ENCODE data around the gene SULT2B1.

The SULT2B1 gene

GRCh38 chr19:48600679-48601417 is 48.9 kb downstream of the SULT2B1 start:
- no peak for DNase-seq (ENCODE audit: low read depth in 2 of 2)

GRCh38 chr19:48603001-48603400 is 51.0 kb downstream of the SULT2B1 start:
- no peak for DNase-seq (ENCODE audit: low read depth in 2 of 2)

- no peak for DNase-seq (ENCODE audit: low read depth in 2 of 2)
Observed at GRCh38 chr19:48603449-48603848, 51.5 kb downstream of the SULT2B1 start.

- DNase-seq (ENCODE audit: low read depth in 2 of 2): no peak
Observed at GRCh38 chr19:48603850-48604249, 51.9 kb downstream of the SULT2B1 start.

- no peak for DNase-seq (ENCODE audit: low read depth in 2 of 2)
Observed at GRCh38 chr19:48606463-48607358, 54.7 kb downstream of the SULT2B1 start, which contains the start of gene SPACA4. Gene SPACA4, plus strand, starts transcription at chr19:48606742. Its CDS starts 237 bp downstream, at chr19:48606979.

DNA sequence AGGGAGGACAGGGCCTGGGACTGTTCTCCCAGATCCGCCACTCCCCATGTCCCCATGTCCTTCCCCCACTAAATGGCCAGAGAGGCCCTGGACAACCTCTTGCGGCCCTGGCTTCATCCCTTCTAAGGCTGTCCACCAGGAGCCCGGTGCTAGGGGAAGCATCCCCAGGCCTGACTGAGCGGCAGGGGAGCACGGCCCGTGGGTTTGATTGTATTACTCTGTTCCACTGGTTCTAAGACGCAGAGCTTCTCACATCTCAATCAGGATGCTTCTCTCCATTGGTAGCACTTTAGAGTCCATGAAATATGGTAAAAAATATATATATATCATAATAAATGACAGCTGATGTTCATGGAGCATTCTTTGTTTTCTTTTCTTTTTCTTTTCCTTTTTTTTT is 55.4 kb downstream of the SULT2B1 start:
- no peak for DNase-seq (ENCODE audit: low read depth in 2 of 2)

- DNase-seq (ENCODE audit: low read depth in 2 of 2): no peak
Observed at GRCh38 chr19:48608798-48609263, 56.9 kb downstream of the SULT2B1 start.

GRCh38 chr19:48609571-48610108 is 57.7 kb downstream of the SULT2B1 start:
- DNase-seq (ENCODE audit: low read depth in 2 of 2): no peak

GRCh38 chr19:48611872-48612271 is 59.9 kb downstream of the SULT2B1 start:
- no peak for DNase-seq (ENCODE audit: low read depth in 2 of 2)

GRCh38 chr19:48613024-48613851 is 61.3 kb downstream of the SULT2B1 start:
- DNase-seq (ENCODE audit: low read depth in 2 of 2): no peak

DNA sequence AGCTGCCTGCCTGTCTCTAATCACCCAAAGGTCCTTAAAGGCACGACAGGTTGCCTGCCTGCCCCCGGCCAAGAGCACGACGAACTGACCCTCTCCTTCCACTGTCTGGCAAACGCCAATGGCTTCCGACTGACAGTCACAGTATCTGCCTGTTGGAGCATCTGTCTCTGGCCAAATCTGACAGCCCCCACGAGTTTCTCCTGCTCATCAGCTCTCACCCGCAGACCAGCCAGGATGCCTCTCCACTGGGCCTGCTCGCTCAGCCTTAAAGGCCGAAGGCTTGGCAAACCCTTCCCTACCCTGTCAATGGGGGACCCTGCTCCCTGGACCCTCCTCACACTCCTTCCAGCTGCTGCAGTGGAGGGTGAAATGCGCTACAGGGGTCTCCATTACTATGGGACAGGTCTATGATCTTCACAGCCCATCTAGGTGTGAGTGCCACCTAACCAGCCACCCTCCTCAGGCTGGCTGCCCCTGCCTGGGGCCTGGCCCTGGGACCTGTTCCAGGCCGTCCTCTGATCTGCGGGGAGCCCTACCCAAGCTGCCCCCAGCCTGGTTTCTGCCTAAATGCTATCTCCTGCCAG is 62.0 kb downstream of the SULT2B1 start:
- no peak for DNase-seq (ENCODE audit: low read depth in 2 of 2)

DNA sequence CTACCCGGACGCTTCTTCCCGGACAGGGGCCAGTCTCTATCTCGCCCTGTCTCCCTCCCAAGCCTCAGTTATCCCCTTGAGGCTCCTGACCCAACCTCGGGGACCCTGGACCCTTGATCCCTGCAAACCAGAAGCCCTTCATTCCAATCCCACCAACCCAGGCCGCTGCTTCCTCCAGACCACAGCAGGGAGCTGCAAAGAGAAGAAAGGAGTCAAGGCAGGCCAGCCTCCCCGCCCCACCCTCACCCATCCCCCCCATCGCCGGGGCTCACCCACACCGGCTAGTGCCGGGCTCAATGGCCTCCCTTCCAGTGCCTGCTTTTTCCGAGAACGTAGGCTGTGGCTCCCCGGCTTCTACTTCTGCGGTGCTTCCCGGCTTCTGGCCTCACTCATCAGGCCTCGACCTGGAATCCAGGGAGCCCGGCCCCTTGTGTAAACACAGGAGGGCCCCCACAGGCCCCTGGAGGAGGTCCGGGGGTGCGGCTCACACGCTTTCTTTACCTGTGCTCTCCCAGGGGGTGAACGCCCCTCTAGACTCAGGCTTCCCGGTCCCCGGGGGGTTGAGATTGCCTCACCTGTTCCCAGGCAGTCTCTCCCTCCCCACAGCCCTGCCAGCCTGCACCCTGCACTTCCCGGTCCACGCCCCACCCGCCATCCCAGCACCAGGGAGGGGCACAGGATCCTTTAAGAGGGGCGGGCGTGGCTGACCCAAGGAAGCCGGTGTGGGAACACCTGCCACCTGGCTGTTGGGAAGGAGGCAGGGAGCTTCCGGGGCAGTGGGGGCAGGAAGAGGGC is 62.7 kb downstream of the SULT2B1 start, which contains the start of gene FAM83E:
TSS of gene FAM83E (minus strand) at position 641 of the 795 bp plus-strand sequence. CDS start 1,704 bp downstream, outside the sequence.
- no peak for DNase-seq (ENCODE audit: low read depth in 2 of 2)

- no peak for DNase-seq (ENCODE audit: low read depth in 2 of 2)
Observed at GRCh38 chr19:48615231-48616040, 63.5 kb downstream of the SULT2B1 start.

GRCh38 chr19:48616041-48616436 is 64.1 kb downstream of the SULT2B1 start:
- no peak for DNase-seq (ENCODE audit: low read depth in 2 of 2)

GRCh38 chr19:48616491-48617056 is 64.6 kb downstream of the SULT2B1 start:
- no peak for DNase-seq (ENCODE audit: low read depth in 2 of 2)

DNA sequence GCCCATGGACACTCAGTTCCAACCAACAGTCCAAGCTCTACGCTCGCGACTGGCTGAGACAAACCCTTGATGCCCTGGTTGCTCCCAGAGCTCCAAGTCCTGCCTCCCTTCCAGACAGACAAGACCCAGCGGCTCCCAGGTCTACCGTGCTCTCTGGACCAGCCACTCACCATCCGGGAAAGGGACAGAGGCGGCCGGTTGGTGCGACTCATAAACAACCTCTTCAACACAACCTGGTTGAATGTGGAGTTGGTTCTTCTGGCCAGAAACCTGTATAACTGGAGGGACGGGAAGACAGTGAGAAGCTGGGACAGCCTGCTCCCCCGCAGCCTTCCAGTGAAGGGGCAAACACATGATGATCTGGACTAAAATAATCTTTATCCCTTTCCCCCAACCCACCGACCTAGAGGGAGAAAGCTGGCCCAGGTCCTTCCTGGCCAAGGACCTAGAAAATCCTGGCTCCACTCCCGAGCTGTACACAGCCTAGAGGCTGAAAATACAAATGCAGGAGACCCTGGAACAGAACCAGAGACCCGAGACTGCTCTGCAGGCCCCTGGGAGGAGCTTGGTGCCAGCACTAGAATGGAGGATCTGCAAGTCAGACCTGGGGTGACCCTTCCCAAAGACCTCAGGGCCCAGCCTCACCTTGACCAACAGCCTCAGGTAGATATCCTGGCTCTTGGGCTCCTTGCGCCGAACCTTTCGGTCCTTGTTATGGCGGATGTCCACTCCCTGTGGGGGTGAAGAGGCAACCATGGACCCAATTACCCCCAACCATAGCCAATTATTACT is 65.4 kb downstream of the SULT2B1 start:
- no peak for DNase-seq (ENCODE audit: low read depth in 2 of 2)

DNA sequence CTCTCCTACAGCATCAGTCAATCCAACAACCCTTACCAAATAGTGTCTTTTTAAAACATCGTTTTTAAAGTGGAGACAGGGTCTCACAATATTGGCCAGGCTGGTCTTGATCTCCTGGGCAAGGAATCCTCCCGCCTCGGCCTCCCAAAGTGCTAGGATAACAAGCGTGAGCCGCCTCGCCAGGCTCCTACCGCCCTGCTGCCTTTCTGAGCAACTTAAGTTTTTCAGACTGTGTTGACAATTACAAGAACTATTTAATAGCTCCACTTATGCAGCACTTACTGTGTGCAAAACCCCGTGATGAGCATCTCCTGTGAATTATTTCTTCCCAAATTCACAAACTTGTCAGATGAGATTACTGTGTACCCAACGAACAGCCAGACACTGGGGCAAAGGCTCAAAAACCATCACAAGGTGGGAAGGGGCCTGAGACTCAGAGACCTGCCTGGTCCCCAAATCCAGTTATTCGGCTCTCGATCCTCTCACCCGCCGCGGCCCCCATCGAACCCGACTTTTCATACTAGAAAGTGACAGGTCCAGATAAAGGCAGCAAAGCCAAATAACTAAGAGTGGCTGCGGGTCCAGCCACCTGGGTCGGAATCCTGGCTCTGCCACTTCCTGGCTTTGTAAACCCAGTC is 66.4 kb downstream of the SULT2B1 start:
- no peak for DNase-seq (ENCODE audit: low read depth in 2 of 2)
